ACHN (cell line): ENCODE data around the gene PTRHD1.

Source experiments
- DNase-seq: peaks from one replicate; pipeline ENCODE4 v3.0.0-alpha.2; 2015
- in situ Hi-C: cut with HindIII; loops from 2 replicates; pipeline ENCODE4 v1.10.0; 2017; ENCODE audit warnings: low sequenced_read_pairs, low pct_ligation_motif_present, low pct_unique_long_range_greater_than_20kb

PTRHD1 gene

GRCh38 chr2:24779116-24779515 is 14.1 kb downstream of the PTRHD1 start:
- in situ Hi-C loops = no loop called here

GRCh38 chr2:24774373-24774772 is 18.8 kb downstream of the PTRHD1 start:
- in situ Hi-C loops = no loop called here
- DNase-seq = no peak

More at GRCh38 chr2:24779116-24779515, 14.1 kb downstream of the PTRHD1 start:
- DNase-seq = no peak

DNA sequence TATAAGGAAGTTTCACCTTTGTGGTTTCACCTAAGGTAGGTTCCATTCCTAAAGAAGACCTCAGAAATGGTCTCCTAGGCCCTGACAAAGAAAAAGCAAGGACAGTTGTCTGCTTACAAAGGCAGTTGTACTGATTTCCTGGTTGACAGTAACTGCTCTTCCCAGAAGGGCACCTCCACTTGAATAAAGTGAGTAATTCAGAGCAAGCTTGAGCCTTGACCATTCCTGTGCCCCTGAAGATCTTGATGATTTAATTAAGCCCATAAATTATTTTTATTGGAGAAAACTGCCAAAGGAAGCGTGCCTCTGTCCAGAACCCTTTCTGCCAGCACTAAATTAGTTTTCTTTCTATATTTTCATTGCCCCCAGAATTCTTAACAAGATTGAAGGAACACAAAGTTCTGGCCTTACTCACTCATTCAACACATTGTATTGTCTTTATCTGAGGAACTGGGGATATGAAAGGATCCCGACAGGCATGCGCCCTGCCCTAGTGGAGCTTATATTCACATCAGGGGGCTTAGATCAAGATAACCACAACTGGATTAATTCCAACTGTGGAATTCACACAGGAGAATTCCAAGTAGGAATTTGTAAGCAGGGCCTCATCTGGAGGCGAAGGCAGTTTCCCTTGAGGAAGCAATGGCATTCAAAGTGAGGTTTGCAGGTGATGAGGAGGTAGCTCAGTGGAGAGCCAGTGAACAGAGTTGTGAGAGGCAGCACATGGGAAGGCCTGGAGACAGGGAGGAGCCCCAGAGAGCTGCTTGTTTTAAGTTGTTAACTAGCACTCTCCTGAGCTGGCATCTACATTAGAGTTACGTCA is 21.2 kb downstream of the PTRHD1 start:
- no peak for DNase-seq
- in situ Hi-C loops = no loop called here

DNA sequence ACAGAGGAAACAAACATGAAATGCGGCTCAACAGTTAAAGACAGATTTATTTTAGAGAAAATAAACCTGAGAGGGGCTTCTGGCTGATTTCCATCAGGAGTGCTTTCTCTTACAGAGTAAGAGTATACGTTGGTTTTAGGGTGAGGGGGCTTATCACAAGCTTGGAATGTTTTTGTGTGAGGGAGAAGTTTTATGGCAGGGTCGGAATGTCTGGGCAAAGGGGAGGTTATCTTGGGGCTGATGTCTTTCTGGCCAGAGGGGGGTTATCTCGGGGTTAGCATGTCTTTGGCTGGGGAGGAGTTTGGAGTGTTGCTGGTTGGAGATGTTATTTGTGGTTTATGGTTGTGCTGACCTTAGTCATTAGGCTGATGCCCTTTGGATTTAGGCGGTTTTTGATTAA is 22.1 kb downstream of the PTRHD1 start:
- in situ Hi-C loops = no loop called here

GRCh38 chr2:24768601-24769000 is 24.6 kb downstream of the PTRHD1 start:
- DNase-seq = no peak
- in situ Hi-C loops = no loop called here

More for the DNA sequence above, 22.1 kb downstream of the PTRHD1 start:
- no peak for DNase-seq

DNA sequence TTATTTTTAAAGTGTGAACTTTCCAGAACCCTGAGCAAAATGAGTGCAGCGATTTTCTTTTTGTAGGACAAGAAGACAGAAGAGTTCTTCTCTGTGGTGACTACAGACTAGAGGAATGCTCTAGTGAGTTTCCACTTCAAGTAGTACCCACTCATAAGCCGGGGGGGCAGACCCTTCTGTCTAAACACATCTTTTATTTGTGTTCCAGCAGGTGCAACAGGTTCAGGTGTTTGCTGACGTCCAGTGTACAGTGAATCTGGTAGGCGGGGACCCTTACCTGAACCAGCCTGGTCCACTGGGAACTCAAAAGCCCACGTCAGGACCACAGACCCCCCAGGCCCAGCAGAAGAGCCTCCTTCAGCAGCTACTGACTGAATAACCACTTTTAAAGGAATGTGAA is 25.2 kb downstream of the PTRHD1 start:
- no peak for DNase-seq
- in situ Hi-C loops = no loop called here

DNA sequence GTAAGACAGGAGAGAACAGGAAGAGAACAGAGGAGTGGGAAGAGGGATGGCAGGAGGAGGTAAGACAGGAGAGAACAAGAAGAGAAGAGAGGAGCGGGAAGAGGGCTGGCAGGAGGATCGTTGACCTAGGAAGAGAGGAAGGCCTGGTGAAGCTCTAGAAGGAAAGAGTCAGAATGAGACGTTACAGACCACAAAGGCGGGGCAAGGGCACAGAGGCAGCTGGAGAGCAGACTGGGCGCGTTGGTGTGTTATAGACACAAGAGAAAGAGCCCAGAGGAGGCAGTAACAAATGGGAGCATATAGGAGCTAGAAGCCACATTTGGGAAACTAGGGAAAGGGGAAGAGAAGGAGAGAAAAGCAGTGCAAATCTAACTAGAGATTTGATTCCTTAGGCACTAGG is 26.6 kb downstream of the PTRHD1 start:
- DNase-seq = no peak

DNA sequence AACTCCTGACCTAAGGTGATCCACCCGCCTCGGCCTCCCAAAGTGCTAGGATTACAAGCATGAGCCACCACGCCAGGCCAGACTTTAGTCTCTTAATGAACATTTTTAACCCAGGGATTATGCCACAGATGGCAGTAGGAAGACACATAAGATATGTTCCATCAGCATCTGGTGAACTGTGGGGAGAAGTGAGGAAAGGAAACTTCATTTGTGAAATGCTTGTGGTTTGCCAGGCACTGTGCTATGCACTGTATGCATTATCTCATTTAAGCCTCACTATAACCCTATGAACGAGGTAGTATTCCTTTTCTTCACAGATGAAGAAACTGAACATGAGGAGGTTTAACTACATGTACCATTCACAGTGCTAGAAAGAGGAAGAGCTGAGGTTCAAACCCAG is 29.3 kb downstream of the PTRHD1 start:
- DNase-seq = no peak
- in situ Hi-C loops = no loop called here

More for the DNA sequence above, 26.6 kb downstream of the PTRHD1 start:
- in situ Hi-C loops = no loop called here

DNA sequence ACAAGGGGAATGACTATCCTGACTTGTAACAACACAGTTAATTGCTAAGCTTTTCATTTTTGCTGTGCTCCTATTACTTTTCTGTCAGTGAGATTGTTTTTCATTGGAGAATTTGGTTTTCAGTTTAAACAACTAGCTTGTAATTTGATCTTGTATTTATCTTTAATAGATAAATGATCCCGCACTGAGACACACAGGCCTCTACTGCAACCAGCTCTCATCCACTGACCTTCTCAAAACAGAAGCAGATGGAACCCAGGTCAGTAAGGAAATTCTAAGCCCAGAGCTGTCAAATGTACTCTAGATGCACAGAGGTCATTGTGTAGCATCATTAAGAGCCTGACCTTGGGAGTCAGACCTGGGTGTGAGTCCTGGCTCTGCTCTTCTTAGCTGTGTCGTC is 30.7 kb downstream of the PTRHD1 start:
- in situ Hi-C loops = no loop called here
- no peak for DNase-seq

- no peak for DNase-seq
- in situ Hi-C loops = no loop called here
These were observed 31.3 kb downstream of the PTRHD1 start for GRCh38 chr2:24761866-24762265.

DNA sequence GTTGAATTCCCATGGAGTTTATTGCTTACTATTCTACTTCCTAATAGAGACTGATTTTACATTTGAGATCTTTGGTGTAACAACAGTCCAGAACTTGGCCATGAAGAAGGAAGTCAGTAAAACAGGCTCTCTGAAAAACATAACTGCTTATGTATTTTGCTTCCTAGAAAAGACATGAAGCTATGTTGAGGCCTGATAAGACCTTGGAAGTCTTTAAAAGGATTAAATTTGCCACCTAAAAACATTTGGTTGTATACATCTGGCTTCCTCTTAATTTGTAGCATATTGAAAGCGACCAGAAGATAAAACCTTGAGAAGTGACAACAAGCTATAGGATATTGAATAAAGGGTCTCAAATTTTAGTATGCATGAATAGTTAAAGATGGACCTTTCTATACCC is 36.4 kb downstream of the PTRHD1 start:
- in situ Hi-C loops = no loop called here
- DNase-seq = no peak

DNA sequence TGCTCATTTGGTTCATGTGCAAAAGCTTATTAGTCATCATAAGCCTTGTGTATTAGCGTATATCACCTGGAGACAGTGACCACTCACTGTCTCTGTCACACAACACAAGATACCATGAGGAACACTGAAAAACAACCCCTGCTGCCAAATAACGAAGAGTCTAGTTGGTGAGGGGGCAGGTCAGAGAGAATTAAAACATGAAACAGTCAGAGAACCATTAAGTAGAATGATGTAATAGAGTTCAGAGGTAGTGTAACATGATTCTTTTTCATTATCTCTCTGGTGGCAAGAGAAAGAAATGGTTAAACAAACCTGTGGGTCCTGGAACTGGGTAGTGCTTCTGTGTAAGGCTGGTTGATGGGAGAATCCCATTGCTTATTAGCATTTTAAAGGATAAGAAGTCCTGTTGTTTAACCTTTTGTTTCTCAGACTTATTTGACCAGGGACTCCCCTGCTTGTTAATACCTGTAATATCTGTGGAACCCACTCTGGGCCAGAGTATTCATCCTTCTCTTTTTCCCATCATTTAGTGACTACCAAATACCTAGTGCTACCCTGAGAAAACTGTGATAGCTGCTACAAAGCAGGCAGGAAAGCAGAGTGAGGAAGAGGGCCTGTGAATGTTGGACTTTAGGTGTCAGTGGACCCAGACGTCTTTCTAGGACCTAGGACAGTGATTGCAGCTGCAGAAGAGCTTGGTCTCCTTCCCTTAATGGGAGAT is 38.0 kb downstream of the PTRHD1 start:
- DNase-seq = no peak
- in situ Hi-C loops = no loop called here

- DNase-seq = no peak
- in situ Hi-C loops = no loop called here
These were observed 44.0 kb downstream of the PTRHD1 start for GRCh38 chr2:24749069-24749691.

DNA sequence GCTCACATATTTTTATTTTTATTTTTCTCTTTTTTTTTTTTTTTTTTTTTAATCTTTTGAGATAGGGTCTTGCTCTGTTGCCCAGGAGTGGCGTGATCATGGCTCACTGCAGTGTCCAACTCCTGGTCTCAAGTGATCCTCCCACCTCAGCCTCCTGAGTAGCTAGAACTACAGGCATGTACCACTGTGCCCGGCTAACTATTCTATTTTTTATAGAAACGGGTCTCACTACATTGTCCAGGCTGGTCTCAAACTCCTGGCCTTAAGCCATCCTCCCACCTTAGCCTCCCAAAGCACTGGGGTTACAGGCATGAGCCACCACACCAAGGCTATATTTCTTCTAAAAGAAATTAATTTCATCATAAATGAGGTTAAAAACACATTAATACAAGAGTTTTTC is 45.9 kb downstream of the PTRHD1 start:
- in situ Hi-C loops = no loop called here
- DNase-seq = no peak

- in situ Hi-C loops = no loop called here
- DNase-seq = no peak
These were observed 47.4 kb downstream of the PTRHD1 start for GRCh38 chr2:24745825-24746224.

GRCh38 chr2:24744356-24744755 is 48.8 kb downstream of the PTRHD1 start:
- in situ Hi-C loops = no loop called here
- DNase-seq = no peak

DNA sequence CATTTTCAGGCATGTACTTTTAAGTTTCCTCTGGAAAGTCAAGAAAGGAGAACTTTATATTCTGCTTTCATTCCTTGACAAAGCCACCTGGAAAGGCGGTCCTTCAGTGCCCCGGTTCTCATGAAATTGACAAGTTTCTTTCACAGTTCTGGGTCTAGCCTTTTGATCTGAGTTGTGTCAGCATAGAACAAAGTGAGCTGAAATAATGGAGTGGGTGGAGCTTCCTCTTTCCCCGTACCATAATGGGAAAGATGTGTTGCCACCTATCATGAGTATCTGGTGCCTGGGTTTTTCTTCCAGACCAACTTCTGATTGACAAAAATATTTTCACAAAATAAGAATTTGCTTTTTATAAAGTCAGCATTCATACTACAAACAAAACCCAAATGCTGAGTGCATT is 49.3 kb downstream of the PTRHD1 start:
- in situ Hi-C loops = no loop called here
- no peak for DNase-seq

DNA sequence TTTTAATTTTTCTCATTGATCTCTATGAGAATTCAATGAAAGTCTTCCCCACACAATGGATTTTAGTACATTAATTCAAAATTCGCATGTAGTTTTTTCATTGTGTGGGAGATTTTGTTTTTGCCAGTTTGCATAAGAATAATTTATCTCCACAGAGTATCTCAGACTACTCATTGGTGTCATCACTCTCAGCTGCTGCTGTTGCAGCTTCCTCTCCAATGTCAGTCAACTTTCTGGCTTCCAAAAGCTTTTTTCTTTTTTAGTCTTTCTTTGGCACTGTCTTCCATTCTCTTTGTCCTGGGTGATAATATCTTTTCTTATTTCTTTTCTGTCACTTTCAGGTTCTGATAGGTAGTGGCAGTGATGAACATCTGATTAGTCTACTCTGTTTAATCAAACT is 50.5 kb downstream of the PTRHD1 start:
- in situ Hi-C loops = no loop called here
- DNase-seq = no peak

- in situ Hi-C loops = no loop called here
- DNase-seq = no peak
These were observed 53.0 kb downstream of the PTRHD1 start for GRCh38 chr2:24740142-24740541.
